Upper lobe of right lung (tissue), 1 donor: ENCODE results near the gene PTPN23. TPM values are rescaled to one million over a fixed set of nuclear protein-coding genes. Genes with fewer than 3 reads are reported as not detected.

Experiments
- ATAC-seq: fragments of 200-7000 bp; cut with Tn5 transposase; one replicate; pipeline ENCODE4 v1.9.1; 2020; ENCODE audit warnings: mild to moderate bottlenecking, moderate library complexity
- DNase-seq: peaks from one replicate; pipeline ENCODE4 v3.0.0-alpha.2; 2020
- H3K27ac ChIP-seq: fragments of 200-600 bp; one replicate; pipeline ENCODE4 v1.8.0; 2022
- H3K27me3 ChIP-seq: fragments of 200-600 bp; one replicate; pipeline ENCODE4 v1.8.0; 2022; ENCODE audit warnings: mild to moderate bottlenecking
- H3K36me3 ChIP-seq: fragments of 200-600 bp; one replicate; pipeline ENCODE4 v1.8.0; 2022
- H3K4me1 ChIP-seq: fragments of 200-600 bp; one replicate; pipeline ENCODE4 v1.8.0; 2022
- H3K4me3 ChIP-seq: fragments of 200-600 bp; one replicate; pipeline ENCODE4 v1.8.0; 2022; ENCODE audit warnings: mild to moderate bottlenecking
- H3K9me3 ChIP-seq: fragments of 200-600 bp; one replicate; pipeline ENCODE4 v1.8.0; 2022
- CTCF ChIP-seq: fragments of 200-600 bp; IDR thresholded peaks from one replicate; pipeline ENCODE4 v1.8.0; 2022; ENCODE audit warnings: antibody characterized with exemption
- intact Hi-C: fragments of 100-400 bp; cut with DNase I; formaldehyde crosslinking; loops from one replicate; pipeline ENCODE4 v1.11.0; 2022
- total RNA-seq: library from RNA; stranded (reverse); fragmentation: NEBNext Ultra II Directional; extraction: Animal tissue kit (Norgen Biotek cat#: 25700); gene quantifications from one replicate; pipeline ENCODE4 v1.2.1, GENCODE V29; 2021
- donor health status: DM: no; HTN: yes; CAD: no; lungs with severe emphysema.

The PTPN23 gene
- total RNA-seq, 1 donor from 2014 or later = 56.2 TPM

GRCh38 chr3:47404431-47404876 lies 23.6 kb downstream of the PTPN23 start:
- no peaks in the 10 kb centered on the region for H3K9me3 ChIP-seq

DNA sequence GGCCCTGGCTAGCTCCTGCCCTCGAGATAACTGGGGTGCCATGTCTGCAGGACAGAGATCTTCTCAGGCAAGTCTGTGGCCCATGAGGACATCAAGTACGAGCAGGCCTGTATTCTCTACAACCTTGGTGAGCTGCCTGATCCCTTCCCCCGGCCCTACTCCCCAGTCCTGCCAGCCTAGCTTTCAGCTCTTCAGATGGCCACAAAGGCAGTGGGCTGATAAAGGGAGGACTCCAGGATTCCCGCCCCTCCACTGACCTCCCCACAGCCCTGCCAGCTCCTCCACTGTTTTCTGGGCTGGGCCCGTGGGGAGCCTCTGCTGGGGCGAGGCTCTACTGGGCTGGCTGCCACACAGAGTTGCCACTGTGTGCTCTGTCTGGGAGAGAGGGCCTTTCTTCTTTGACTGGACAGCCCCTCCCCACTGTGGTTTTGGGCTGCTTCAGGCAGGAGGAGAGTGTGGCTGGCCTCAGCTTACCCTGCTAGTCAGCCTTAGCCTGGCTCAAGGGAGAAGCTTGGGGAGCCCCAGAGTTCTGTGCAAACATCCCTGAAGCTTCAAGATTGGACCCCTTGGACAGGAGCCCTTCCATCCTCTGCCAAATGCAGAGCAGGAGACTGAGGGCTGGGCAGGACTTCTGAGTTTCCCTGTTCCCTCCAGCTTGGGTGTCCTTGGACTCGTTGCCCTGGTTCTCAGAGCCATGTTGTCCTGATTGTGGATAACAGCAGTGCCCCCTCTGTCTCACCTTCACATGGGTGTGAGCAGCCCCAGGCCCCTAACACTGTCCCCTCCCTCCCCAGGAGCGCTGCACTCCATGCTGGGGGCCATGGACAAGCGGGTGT lies 24.4 kb downstream of the PTPN23 start:
- intact Hi-C loops = no loop called here
- no peak for DNase-seq
- Histone ChIP-seq H3K36me3 (peaks cover 62% of the 10 kb centered on the region), H3K27ac (no peak overlapping the region), H3K4me1 (peaks cover 11% of the 10 kb centered on the region), H3K27me3 (no peaks in the 10 kb centered on the region), H3K4me3 (no peak overlapping the region), H3K9me3 (no peaks in the 10 kb centered on the region)
- peak; percentile 49 for ATAC-seq
- TF ChIP-seq CTCF = no peak

More at GRCh38 chr3:47404431-47404876, 23.6 kb downstream of the PTPN23 start:
- no peak for TF ChIP-seq CTCF
- peaks cover 55% of the 10 kb centered on the region for H3K36me3 ChIP-seq
- no peaks in the 10 kb centered on the region for H3K27me3 ChIP-seq
- intact Hi-C loops = no loop called here
- no peak for DNase-seq
- no peak for ATAC-seq
- no peak overlapping the region for H3K27ac ChIP-seq
- no peak overlapping the region for H3K4me3 ChIP-seq
- H3K4me1 ChIP-seq = peaks cover 11% of the 10 kb centered on the region

DNA sequence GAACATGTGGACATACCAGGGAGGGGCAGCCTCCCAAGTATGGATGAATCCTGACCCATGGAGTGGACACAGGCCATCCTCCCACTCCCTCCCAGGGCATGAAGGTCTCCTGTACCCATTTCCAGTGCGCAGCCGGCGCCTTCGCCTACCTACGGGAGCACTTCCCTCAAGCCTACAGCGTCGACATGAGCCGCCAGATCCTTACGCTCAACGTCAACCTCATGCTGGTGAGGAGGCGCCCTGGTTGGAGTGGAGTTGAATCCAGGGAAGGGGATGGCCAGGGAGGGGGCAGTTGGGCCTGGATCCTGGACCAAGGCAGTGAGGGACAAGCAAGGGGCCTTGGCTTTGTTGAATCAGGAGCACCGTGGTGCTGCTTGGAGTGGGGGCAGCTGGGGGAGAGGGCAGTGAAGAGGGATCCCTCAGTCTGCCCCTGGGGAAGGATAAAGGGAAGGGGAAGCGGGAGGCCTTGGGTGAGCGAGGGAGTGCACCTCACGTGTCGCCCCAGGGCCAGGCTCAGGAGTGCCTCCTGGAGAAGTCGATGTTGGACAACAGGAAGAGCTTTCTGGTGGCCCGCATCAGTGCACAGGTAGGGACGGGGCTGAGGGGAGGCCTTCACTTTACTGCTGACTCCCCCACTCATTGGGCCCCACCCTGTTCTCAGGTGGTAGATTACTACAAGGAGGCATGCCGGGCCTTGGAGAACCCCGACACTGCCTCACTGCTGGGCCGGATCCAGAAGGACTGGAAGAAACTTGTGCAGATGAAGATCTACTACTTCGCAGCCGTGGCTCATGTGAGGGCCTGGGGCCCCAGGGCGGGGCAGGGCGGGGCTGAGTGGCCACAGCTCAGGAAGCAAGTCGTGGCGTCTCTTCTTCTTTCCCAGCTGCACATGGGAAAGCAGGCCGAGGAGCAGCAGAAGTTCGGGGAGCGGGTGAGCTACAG lies 25.3 kb downstream of the PTPN23 start:
- Histone ChIP-seq H3K36me3 (peaks cover 68% of the 10 kb centered on the region), H3K27me3 (no peaks in the 10 kb centered on the region), H3K4me3 (no peak overlapping the region), H3K27ac (no peak overlapping the region), H3K9me3 (no peaks in the 10 kb centered on the region), H3K4me1 (peaks cover 11% of the 10 kb centered on the region)
- intact Hi-C loops = no loop called here
- no peak for ATAC-seq
- no peak for DNase-seq
- TF ChIP-seq CTCF = no peak

- Histone ChIP-seq H3K9me3 (no peaks in the 10 kb centered on the region), H3K4me1 (peaks cover 11% of the 10 kb centered on the region), H3K4me3 (no peak overlapping the region), H3K27ac (no peak overlapping the region), H3K36me3 (peaks cover 75% of the 10 kb centered on the region), H3K27me3 (no peaks in the 10 kb centered on the region)
- peak; percentile 5 for TF ChIP-seq CTCF
- intact Hi-C loops = no loop called here
- no peak for ATAC-seq
- no peak for DNase-seq
Observed at GRCh38 chr3:47406762-47407149, 25.9 kb downstream of the PTPN23 start.

DNA sequence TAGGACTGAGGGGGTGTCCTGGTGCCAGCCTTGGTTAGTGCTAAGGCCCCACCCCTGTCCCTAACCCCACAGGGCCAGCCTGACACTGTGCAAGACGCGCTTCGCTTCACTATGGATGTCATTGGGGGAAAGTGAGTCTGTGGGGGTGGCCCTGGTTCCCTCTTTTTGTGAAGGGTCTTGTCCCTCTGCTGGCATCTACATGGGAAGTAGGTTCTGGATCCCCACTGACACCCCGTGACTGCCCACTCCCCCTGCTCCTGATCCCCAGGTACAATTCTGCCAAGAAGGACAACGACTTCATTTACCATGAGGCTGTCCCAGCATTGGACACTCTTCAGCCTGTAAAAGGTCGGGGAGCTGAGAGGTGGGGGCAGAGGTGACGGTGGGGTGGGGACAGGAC lies 26.4 kb downstream of the PTPN23 start:
- intact Hi-C loops = no loop called here
- no peaks in the 10 kb centered on the region for H3K9me3 ChIP-seq
- no peak for TF ChIP-seq CTCF
- no peak overlapping the region for H3K27ac ChIP-seq
- ATAC-seq (no peak), DNase-seq (no peak)
- no peaks in the 10 kb centered on the region for H3K27me3 ChIP-seq
- H3K4me3 ChIP-seq = no peak overlapping the region
- H3K4me1 ChIP-seq = peaks cover 11% of the 10 kb centered on the region
- peaks cover 78% of the 10 kb centered on the region for H3K36me3 ChIP-seq
